Thyroid gland (tissue), 4 donors: ENCODE results near the gene CCDC88C. TPM values are rescaled to one million over a fixed set of nuclear protein-coding genes. Genes with fewer than 3 reads are reported as not detected.

Source experiments
- DNase-seq, 2 donors: peaks; one replicate each; pipeline ENCODE4 v3.0.0-alpha.2; 2019
- H3K27ac ChIP-seq, 3 donors: fragments of 200-600 bp; sonication (generic); 1 replicate in 2 of 3; 2 replicates in 1 of 3; pipeline ENCODE4 v1.5.1; 2016 to 2019; ENCODE audit warnings: mild to moderate bottlenecking in 1 of 3, moderate library complexity in 1 of 3
- H3K27me3 ChIP-seq: fragments of 200-600 bp; sonication (generic); one replicate; pipeline ENCODE4 v1.5.1; 2019
- H3K36me3 ChIP-seq, 2 donors: fragments of 200-600 bp; sonication (generic); one replicate each; pipeline ENCODE4 v1.5.1; 2016 to 2019
- H3K4me1 ChIP-seq, 2 donors: fragments of 200-600 bp; sonication (generic); one replicate each; pipeline ENCODE4 v1.5.1; 2017 to 2019
- H3K4me3 ChIP-seq, 3 donors: fragments of 200-600 bp; sonication (generic); replicated peaks in 1 of 3; 1 replicate in 2 of 3; 2 replicates in 1 of 3; pipeline ENCODE4 v1.5.1; 2016; ENCODE audit warnings: mild to moderate bottlenecking in 1 of 3
- H3K9me3 ChIP-seq: fragments of 200-600 bp; sonication (generic); one replicate; pipeline ENCODE4 v1.5.1; 2017
- CTCF ChIP-seq, 6 experiments: fragments of 200-600 bp in 3 of 6; fragments of 450-650 bp in 3 of 6; sonication (generic) in 3 of 6; IDR thresholded peaks; one replicate each; pipeline ENCODE4 v1.5.1; 2016 to 2019; ENCODE audit warnings: antibody characterized with exemption in 6 of 6, mild to moderate bottlenecking in 2 of 6, inconsistent platforms in 1 of 6, moderate library complexity in 1 of 6
- POLR2A ChIP-seq, 2 donors: fragments of 450-650 bp; IDR thresholded peaks; one replicate each; pipeline ENCODE4 v1.6.1; 2017; ENCODE audit warnings: antibody characterized with exemption in 2 of 2, mild to moderate bottlenecking in 2 of 2, moderate library complexity in 1 of 2
- WGBS, 2 donors: methylation state at CpG; one replicate each; pipeline ENCODE4 v1.1.5; 2017; 5-methylcytosine and 5-hydroxymethylcytosine counted together
- intact Hi-C: fragments of 100-400 bp; cut with DNase I; formaldehyde crosslinking; loops from one replicate; pipeline ENCODE4 v1.15.1; 2023
- total RNA-seq, 4 donors: library from RNA; depleted of rRNA; stranded (reverse); fragments of >200 nt; gene quantifications; one replicate each; pipeline ENCODE4 v1.2.3, GENCODE V29; 2016

Gene CCDC88C
- total RNA-seq, 4 donors from 2014 or later: 3.0 to 6.3 (median 5.8) TPM

- no peaks in the 10 kb centered on the region for H3K9me3 ChIP-seq
- no peaks in the 10 kb centered on the region for H3K36me3 ChIP-seq
- intact Hi-C loops: no loop called here
- H3K27ac ChIP-seq: no peak overlapping the region
- no peaks in the 10 kb centered on the region for H3K27me3 ChIP-seq
- TF ChIP-seq CTCF (IDR thresholded peaks at IDR 0.05) (no peak), POLR2A (IDR thresholded peaks at IDR 0.05) (no peak)
- H3K4me1 ChIP-seq: peaks cover 0 to under 1% of the 10 kb centered on the region in 2 donors
- 51 to 71% methylated on average over 15 of the region's 15 CpGs for WGBS, 2 donors
- no peak for DNase-seq
- no peak overlapping the region for H3K4me3 ChIP-seq
Measured at GRCh38 chr14:91396959-91397815, 20.4 kb downstream of the CCDC88C start.

GRCh38 chr14:91396013-91396660 lies 21.5 kb downstream of the CCDC88C start:
- Histone ChIP-seq H3K36me3 (no peaks in the 10 kb centered on the region), H3K27me3 (no peaks in the 10 kb centered on the region), H3K27ac (no peak overlapping the region), H3K4me1 (no peaks in the 10 kb centered on the region), H3K9me3 (no peaks in the 10 kb centered on the region), H3K4me3 (no peak overlapping the region)
- WGBS, 2 donors: 71% methylated on average over 23 of the region's 23 CpGs
- TF ChIP-seq POLR2A (IDR thresholded peaks at IDR 0.05) (no peak), CTCF (IDR thresholded peaks at IDR 0.05) (no peak)
- DNase-seq: no peak
- intact Hi-C loops: no loop called here

- H3K9me3 ChIP-seq: no peaks in the 10 kb centered on the region
- H3K4me3 ChIP-seq: no peak overlapping the region
- no peak overlapping the region for H3K27ac ChIP-seq
- H3K27me3 ChIP-seq: no peaks in the 10 kb centered on the region
- no peaks in the 10 kb centered on the region for H3K36me3 ChIP-seq
- H3K4me1 ChIP-seq: no peaks in the 10 kb centered on the region
- no peak for DNase-seq
- WGBS, 2 donors: 81 to 87% methylated on average over 5 of the region's 5 CpGs
- TF ChIP-seq POLR2A (IDR thresholded peaks at IDR 0.05) (no peak), CTCF (IDR thresholded peaks at IDR 0.05) (no peak)
- intact Hi-C loops: no loop called here
Measured at GRCh38 chr14:91395466-91395865, 22.2 kb downstream of the CCDC88C start.

- Histone ChIP-seq H3K27ac (no peak overlapping the region), H3K4me1 (no peaks in the 10 kb centered on the region), H3K36me3 (no peaks in the 10 kb centered on the region), H3K4me3 (no peak overlapping the region), H3K27me3 (no peaks in the 10 kb centered on the region), H3K9me3 (no peaks in the 10 kb centered on the region)
- TF ChIP-seq POLR2A (IDR thresholded peaks at IDR 0.05) (no peak), CTCF (IDR thresholded peaks at IDR 0.05) (no peak)
- 83% methylated on average over 17 of the region's 17 CpGs for WGBS, 2 donors
- intact Hi-C loops: no loop called here
- no peak for DNase-seq
Measured at GRCh38 chr14:91394105-91395081, 23.2 kb downstream of the CCDC88C start.
